DOHH2 (cell line): ENCODE data around the gene SYT7.

Experiments used
- H3F3A ChIP-seq: fragments of 200-600 bp; sonication (generic), shearing (Covaris generic); 2 replicates; pipeline ENCODE4 v1.6.0; 2016; ENCODE audit warnings: antibody characterized with exemption, mild to moderate bottlenecking; ENCODE audit not compliant: control insufficient read depth, insufficient read depth
- H3K27ac ChIP-seq: fragments of 200-600 bp; sonication (generic); 2 replicates; pipeline ENCODE4 v1.5.1; 2014; ENCODE audit warnings: low read depth, mild to moderate bottlenecking, low read length, moderate library complexity
- H3K27me3 ChIP-seq: fragments of 200-600 bp; sonication (generic); 2 replicates; pipeline ENCODE4 v1.6.1; 2014; ENCODE audit warnings: mild to moderate bottlenecking, low read length, mixed read lengths; ENCODE audit not compliant: control insufficient read depth
- H3K36me3 ChIP-seq: fragments of 200-600 bp; sonication (generic); 2 replicates; pipeline ENCODE4 v1.6.1; 2014; ENCODE audit warnings: mild to moderate bottlenecking, low read length, moderate library complexity, mixed read lengths; ENCODE audit not compliant: control insufficient read depth
- H3K4me1 ChIP-seq: fragments of 200-600 bp; sonication (generic); 2 replicates; pipeline ENCODE4 v1.6.1; 2014; ENCODE audit warnings: mild to moderate bottlenecking, low read length, mixed read lengths; ENCODE audit not compliant: control insufficient read depth
- H3K4me2 ChIP-seq: fragments of 200-600 bp; sonication (generic); 2 replicates; pipeline ENCODE4 v1.6.0; 2014; ENCODE audit warnings: mild to moderate bottlenecking, low read length, moderate library complexity
- H3K4me3 ChIP-seq: fragments of 200-600 bp; sonication (generic); 2 replicates; pipeline ENCODE4 v1.5.1; 2014; ENCODE audit warnings: mild to moderate bottlenecking, low read length, mixed read lengths
- H3K79me2 ChIP-seq: fragments of 200-600 bp; sonication (generic); 2 replicates; pipeline ENCODE4 v1.6.1; 2014; ENCODE audit warnings: mild to moderate bottlenecking, low read length, mixed read lengths; ENCODE audit not compliant: control insufficient read depth
- H3K9me2 ChIP-seq: fragments of 200-600 bp; sonication (generic); replicated peaks from 2 replicates; pipeline ENCODE4 v1.6.1; 2014; ENCODE audit warnings: mild to moderate bottlenecking, low read length, mixed read lengths; ENCODE audit not compliant: control insufficient read depth
- H3K9me3 ChIP-seq: fragments of 200-600 bp; sonication (generic); 2 replicates; pipeline ENCODE4 v1.6.1; 2014; ENCODE audit warnings: antibody characterized with exemption, low read length, mixed read lengths; ENCODE audit not compliant: control insufficient read depth, insufficient read depth
- H4K20me1 ChIP-seq: fragments of 200-600 bp; sonication (generic); 2 replicates; pipeline ENCODE4 v1.6.0; 2014; ENCODE audit warnings: low read depth, mild to moderate bottlenecking, antibody characterized with exemption, low read length, moderate library complexity; ENCODE audit not compliant: control insufficient read depth, insufficient read depth
- EZH2phosphoT487 ChIP-seq: fragments of 200-600 bp; sonication (generic); IDR thresholded peaks from 2 replicates; pipeline ENCODE4 v1.6.1; 2017; ENCODE audit warnings: borderline replicate concordance, mild to moderate bottlenecking, antibody characterized with exemption, low read length, moderate library complexity, mixed read lengths
- TF ChIP-seq, protein P1 (sequence below): fragments of 200-600 bp; sonication (generic); IDR thresholded peaks from one replicate; pipeline ENCODE4 v1.5.1; 2014; ENCODE audit warnings: antibody characterized with exemption, mild to moderate bottlenecking, low read depth, low read length; ENCODE audit not compliant: poor library complexity, severe bottlenecking

The SYT7 gene

DNA sequence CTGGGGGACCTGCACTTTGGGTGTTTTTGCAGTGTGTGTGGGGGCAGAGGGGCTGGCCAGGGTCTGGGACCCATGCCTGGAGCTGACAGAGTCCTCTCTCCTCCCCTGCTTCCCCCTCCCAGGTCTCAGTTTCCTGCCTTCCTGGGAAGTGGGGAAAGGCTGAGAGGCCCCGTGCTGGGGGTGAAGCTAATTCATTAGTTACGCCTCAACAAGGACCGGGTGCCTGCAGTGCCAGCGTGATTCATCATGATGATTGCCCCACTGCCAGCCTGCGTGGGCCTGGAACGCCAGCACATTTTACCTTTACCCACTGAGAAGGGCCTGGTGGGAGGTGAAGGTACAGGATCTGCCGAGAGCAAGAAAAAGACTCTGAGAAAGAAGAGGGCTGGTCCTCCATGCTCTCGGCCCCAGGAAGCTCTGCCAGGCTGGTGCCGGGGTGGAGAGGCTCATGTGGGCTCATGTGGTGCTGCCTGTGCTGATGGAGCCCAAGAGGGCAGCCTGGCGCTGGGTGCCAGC lies 75.2 kb downstream of the SYT7 start:
- no peaks in the 10 kb centered on the region for H3K9me3 ChIP-seq
- TF ChIP-seq EZH2phosphoT487: no peak
- TF ChIP-seq, protein P1, sequence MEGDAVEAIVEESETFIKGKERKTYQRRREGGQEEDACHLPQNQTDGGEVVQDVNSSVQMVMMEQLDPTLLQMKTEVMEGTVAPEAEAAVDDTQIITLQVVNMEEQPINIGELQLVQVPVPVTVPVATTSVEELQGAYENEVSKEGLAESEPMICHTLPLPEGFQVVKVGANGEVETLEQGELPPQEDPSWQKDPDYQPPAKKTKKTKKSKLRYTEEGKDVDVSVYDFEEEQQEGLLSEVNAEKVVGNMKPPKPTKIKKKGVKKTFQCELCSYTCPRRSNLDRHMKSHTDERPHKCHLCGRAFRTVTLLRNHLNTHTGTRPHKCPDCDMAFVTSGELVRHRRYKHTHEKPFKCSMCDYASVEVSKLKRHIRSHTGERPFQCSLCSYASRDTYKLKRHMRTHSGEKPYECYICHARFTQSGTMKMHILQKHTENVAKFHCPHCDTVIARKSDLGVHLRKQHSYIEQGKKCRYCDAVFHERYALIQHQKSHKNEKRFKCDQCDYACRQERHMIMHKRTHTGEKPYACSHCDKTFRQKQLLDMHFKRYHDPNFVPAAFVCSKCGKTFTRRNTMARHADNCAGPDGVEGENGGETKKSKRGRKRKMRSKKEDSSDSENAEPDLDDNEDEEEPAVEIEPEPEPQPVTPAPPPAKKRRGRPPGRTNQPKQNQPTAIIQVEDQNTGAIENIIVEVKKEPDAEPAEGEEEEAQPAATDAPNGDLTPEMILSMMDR: no peak
- no peaks in the 10 kb centered on the region for H3K36me3 ChIP-seq
- H3K27me3 ChIP-seq: peaks cover 29% of the 10 kb centered on the region
- no peak overlapping the region for H3K4me3 ChIP-seq
- no peak overlapping the region for H3K27ac ChIP-seq
- no peaks in the 10 kb centered on the region for H3K9me2 ChIP-seq
- no peaks in the 10 kb centered on the region for H4K20me1 ChIP-seq
- H3K4me2 ChIP-seq: no peak overlapping the region
- peaks cover 2% of the 10 kb centered on the region; the same call in 1 of the 2 replicates for H3K4me1 ChIP-seq
- no peaks in the 10 kb centered on the region for H3K79me2 ChIP-seq
- H3F3A ChIP-seq: no peaks in the 10 kb centered on the region

DNA sequence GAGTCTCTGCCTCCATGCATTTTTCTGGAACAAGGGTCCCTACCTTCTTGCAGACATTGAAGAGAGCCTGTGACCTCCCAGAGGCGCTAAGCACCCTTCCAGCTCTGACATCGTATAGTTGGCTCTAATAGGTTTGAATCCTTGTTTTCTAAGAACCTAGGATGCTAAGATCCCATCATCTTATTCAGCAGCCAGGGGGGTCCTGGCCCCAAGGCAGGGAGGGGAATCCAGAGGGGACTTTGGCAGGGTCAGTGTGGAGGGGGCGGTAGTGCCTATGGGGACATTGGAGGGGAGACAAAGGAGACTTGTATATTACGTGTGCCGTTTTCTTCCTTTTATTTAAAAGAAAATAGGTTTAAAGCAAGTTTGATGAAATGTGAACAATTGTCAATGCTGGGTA lies 75.8 kb downstream of the SYT7 start:
- H3K79me2 ChIP-seq: no peaks in the 10 kb centered on the region
- H3K9me2 ChIP-seq: no peaks in the 10 kb centered on the region
- no peaks in the 10 kb centered on the region for H3K36me3 ChIP-seq
- no peaks in the 10 kb centered on the region for H3K9me3 ChIP-seq
- H3K27me3 ChIP-seq: peaks cover 28% of the 10 kb centered on the region
- H3K4me1 ChIP-seq: peaks cover 2% of the 10 kb centered on the region; the same call in 1 of the 2 replicates
- H3K27ac ChIP-seq: no peak overlapping the region
- no peaks in the 10 kb centered on the region for H3F3A ChIP-seq
- no peak overlapping the region for H3K4me3 ChIP-seq
- H4K20me1 ChIP-seq: no peaks in the 10 kb centered on the region
- TF ChIP-seq, protein P1: no peak
- no peak overlapping the region for H3K4me2 ChIP-seq

DNA sequence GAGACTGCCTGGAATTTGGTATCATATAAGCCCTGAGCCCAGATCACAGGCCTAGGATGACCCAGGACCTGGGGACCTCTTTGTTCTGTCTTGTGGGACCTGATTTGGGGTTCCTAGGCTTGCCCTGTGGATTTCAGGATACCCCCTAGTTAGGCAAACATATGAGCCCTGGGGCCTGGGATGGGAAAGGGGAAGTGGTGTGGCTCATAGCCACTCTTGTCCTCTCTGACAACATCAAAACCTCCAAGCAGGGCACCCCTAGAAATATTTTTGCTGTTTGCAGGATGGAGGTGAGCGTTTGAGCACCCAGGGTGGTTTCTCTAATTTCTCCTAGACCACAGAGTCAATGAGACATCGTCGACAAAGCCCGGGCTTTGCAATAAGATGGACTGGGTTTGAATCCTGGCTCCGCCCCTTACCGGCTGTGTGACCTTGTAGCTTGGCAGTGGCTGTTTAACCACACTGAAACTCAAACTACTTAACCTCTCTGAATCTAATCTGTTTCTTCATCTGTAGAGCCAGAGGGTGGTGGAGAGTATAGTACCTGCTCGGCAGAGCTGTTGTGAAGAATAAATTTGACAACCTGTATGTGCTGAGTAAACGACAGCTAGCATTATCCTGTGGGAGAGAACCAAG lies 77.6 kb downstream of the SYT7 start:
- Histone ChIP-seq H3K9me2 (no peaks in the 10 kb centered on the region), H3F3A (no peaks in the 10 kb centered on the region), H3K4me1 (no peaks in the 10 kb centered on the region), H3K4me3 (no peak overlapping the region), H4K20me1 (no peaks in the 10 kb centered on the region), H3K27ac (no peak overlapping the region), H3K36me3 (no peaks in the 10 kb centered on the region), H3K79me2 (no peaks in the 10 kb centered on the region), H3K27me3 (peaks cover 20% of the 10 kb centered on the region), H3K9me3 (no peaks in the 10 kb centered on the region), H3K4me2 (no peak overlapping the region)
- TF ChIP-seq EZH2phosphoT487: no peak
- TF ChIP-seq, protein P1: no peak
